Karpas-422 (cell line): ENCODE results near the gene AP3D1. TPM values are rescaled to one million over a fixed set of nuclear protein-coding genes. Genes with fewer than 3 reads are reported as not detected.
"Not testable (repeated sequence)": the region's sequence is repeated elsewhere in the genome, so short reads cannot be mapped to it uniquely, and the experiment has no call there.

Experiments used
- DNase-seq: peaks from one replicate; pipeline ENCODE4 v3.0.0-alpha.2; 2015
- H2AFZ ChIP-seq: fragments of 200-600 bp; sonication (generic); 2 replicates; pipeline ENCODE4 v1.6.1; 2014; ENCODE audit warnings: antibody characterized with exemption, low read length, mixed read lengths
- H3K27ac ChIP-seq: fragments of 200-600 bp; sonication (generic); 2 replicates; pipeline ENCODE4 v1.5.1; 2014; ENCODE audit warnings: mild to moderate bottlenecking, low read length, moderate library complexity
- H3K27me3 ChIP-seq: fragments of 200-600 bp; sonication (generic); 2 replicates; pipeline ENCODE4 v1.6.1; 2014; ENCODE audit warnings: low read length, mixed read lengths
- H3K36me3 ChIP-seq: fragments of 200-600 bp; sonication (generic); 2 replicates; pipeline ENCODE4 v1.6.1; 2014; ENCODE audit warnings: low read length, mixed read lengths; ENCODE audit not compliant: insufficient read depth
- H3K4me1 ChIP-seq: fragments of 200-600 bp; sonication (generic); 2 replicates; pipeline ENCODE4 v1.6.1; 2014; ENCODE audit warnings: mild to moderate bottlenecking, low read length, mixed read lengths
- H3K4me2 ChIP-seq: fragments of 200-600 bp; sonication (generic); 2 replicates; pipeline ENCODE4 v1.6.1; 2014; ENCODE audit warnings: low read length, low read depth, mild to moderate bottlenecking; ENCODE audit not compliant: poor library complexity, severe bottlenecking
- H3K4me3 ChIP-seq: fragments of 200-600 bp; sonication (generic); 2 replicates; pipeline ENCODE4 v1.5.1; 2014; ENCODE audit warnings: mild to moderate bottlenecking, antibody characterized with exemption, low read length, mixed read lengths
- H3K79me2 ChIP-seq: fragments of 200-600 bp; sonication (generic); 2 replicates; pipeline ENCODE4 v1.6.1; 2014; ENCODE audit warnings: mild to moderate bottlenecking, low read length, mixed read lengths
- H3K9ac ChIP-seq: fragments of 200-600 bp; sonication (generic); 2 replicates; pipeline ENCODE4 v1.6.0; 2014; ENCODE audit warnings: low read length
- H3K9me2 ChIP-seq: fragments of 200-600 bp; sonication (generic), shearing (Covaris generic); replicated peaks from 2 replicates; pipeline ENCODE4 v1.6.0; 2014; ENCODE audit warnings: mild to moderate bottlenecking, low read length, moderate library complexity; ENCODE audit not compliant: insufficient read depth
- H3K9me3 ChIP-seq: fragments of 300-700, 200-600 bp; sonication (generic); 2 replicates; pipeline ENCODE4 v1.6.1; 2014; ENCODE audit warnings: low read length, mixed read lengths
- H4K20me1 ChIP-seq: fragments of 200-600 bp; sonication (generic); 2 replicates; pipeline ENCODE4 v1.6.1; 2014; ENCODE audit warnings: mild to moderate bottlenecking, antibody characterized with exemption, low read length, low read depth; ENCODE audit not compliant: insufficient read depth
- total RNA-seq: library from RNA; depleted of rRNA; stranded (reverse); fragments of >200 nt; shearing (Covaris generic); gene quantifications from 2 replicates; pipeline ENCODE4 v1.2.3, GENCODE V29; 2014; ENCODE audit warnings: low replicate concordance

AP3D1 gene
- total RNA-seq, 1 experiment from 2014 or later = 82.3 TPM

GRCh38 chr19:2129892-2130770 lies 21.2 kb downstream of the AP3D1 start:
- no peak overlapping the region for H3K9ac ChIP-seq

DNA sequence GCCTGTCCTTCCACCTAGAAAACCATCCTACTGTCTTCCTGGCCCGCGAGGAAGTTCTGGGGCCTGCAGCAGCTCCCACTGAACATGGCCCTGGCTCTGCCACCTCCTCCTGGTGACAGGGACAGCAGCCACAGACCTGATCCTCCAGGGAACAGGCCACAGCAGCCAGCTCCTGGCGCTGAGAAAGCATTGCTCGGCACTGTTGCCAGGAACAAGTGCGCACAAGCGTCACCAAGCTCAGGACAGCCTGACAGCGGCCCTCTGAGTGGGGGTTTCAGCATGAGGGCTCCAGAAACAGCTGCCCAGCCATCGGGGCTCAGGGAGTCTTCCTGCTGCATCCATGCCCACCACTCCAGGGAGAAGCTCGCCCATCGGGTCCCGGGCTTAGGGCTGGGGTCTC lies 21.9 kb downstream of the AP3D1 start:
- no peaks in the 10 kb centered on the region for H3K9me3 ChIP-seq
- 0 out of 2 replicates have a peak, but pooled peaks cover 18% of the 10 kb centered on the region for H4K20me1 ChIP-seq
- no peak overlapping the region for H3K4me2 ChIP-seq
- no peak for DNase-seq
- no peaks in the 10 kb centered on the region for H3K9me2 ChIP-seq
- no peak overlapping the region for H3K9ac ChIP-seq
- no peak overlapping the region for H3K27ac ChIP-seq
- H3K4me3 ChIP-seq = no peak overlapping the region
- no peaks in the 10 kb centered on the region for H3K36me3 ChIP-seq
- H2AFZ ChIP-seq = no peak overlapping the region
- H3K79me2 ChIP-seq = peaks cover 15% of the 10 kb centered on the region; the same call in 1 of the 2 replicates
- no peaks in the 10 kb centered on the region for H3K27me3 ChIP-seq
- H3K4me1 ChIP-seq = no peaks in the 10 kb centered on the region

More at GRCh38 chr19:2129892-2130770, 21.2 kb downstream of the AP3D1 start:
- Histone ChIP-seq H4K20me1 (0 out of 2 replicates have a peak, but pooled peaks cover 18% of the 10 kb centered on the region), H3K27me3 (no peaks in the 10 kb centered on the region), H3K27ac (no peak overlapping the region), H2AFZ (no peak overlapping the region), H3K9me3 (no peaks in the 10 kb centered on the region), H3K4me1 (no peaks in the 10 kb centered on the region), H3K9me2 (no peaks in the 10 kb centered on the region), H3K36me3 (no peaks in the 10 kb centered on the region), H3K79me2 (peaks cover 15% of the 10 kb centered on the region; the same call in 1 of the 2 replicates), H3K4me2 (no peak overlapping the region), H3K4me3 (no peak overlapping the region)
- DNase-seq = no peak

DNA sequence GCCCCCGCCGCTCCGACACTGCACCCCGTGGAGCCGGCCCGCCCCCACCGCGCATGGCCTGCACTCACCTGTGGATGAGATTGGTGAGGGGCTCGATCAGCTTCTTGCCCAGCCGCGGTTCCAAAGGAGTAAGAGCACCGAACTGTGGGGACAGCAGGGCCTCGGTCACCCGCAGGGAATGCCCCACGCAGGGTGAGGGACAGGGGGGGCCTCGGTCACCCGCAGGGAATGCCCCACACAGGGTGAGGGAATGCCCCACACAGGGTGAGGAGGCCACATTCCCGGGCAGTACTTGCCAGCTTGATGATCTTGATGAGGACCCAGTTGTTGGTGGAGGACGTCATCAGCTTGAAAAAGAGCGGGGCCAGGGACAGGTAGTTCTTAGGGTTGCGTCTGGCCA lies 22.3 kb downstream of the AP3D1 start:
- no peak overlapping the region for H3K27ac ChIP-seq
- H3K4me2 ChIP-seq = no peak overlapping the region
- H3K4me1 ChIP-seq = no peaks in the 10 kb centered on the region
- no peaks in the 10 kb centered on the region for H3K36me3 ChIP-seq
- DNase-seq = no peak
- no peaks in the 10 kb centered on the region for H3K9me2 ChIP-seq
- 0 out of 2 replicates have a peak, but pooled peaks cover 18% of the 10 kb centered on the region for H4K20me1 ChIP-seq
- no peak overlapping the region for H3K9ac ChIP-seq
- H3K9me3 ChIP-seq = no peaks in the 10 kb centered on the region
- no peak overlapping the region for H3K4me3 ChIP-seq
- no peaks in the 10 kb centered on the region for H3K27me3 ChIP-seq
- H2AFZ ChIP-seq = no peak overlapping the region
- H3K79me2 ChIP-seq = peaks cover 15% of the 10 kb centered on the region; the same call in 1 of the 2 replicates

GRCh38 chr19:2128252-2128651 lies 23.1 kb downstream of the AP3D1 start:
- H3K36me3 ChIP-seq = not testable (repeated sequence)

GRCh38 chr19:2127758-2128157 lies 23.6 kb downstream of the AP3D1 start:
- H3K27ac ChIP-seq = no peak overlapping the region
- no peak overlapping the region for H3K9ac ChIP-seq
- no peaks in the 10 kb centered on the region for H3K4me1 ChIP-seq
- no peaks in the 10 kb centered on the region for H3K9me2 ChIP-seq
- no peaks in the 10 kb centered on the region for H3K27me3 ChIP-seq
- H4K20me1 ChIP-seq = 0 out of 2 replicates have a peak, but pooled peaks cover 18% of the 10 kb centered on the region
- H3K9me3 ChIP-seq = no peaks in the 10 kb centered on the region
- H2AFZ ChIP-seq = no peak overlapping the region
- no peak overlapping the region for H3K4me3 ChIP-seq
- H3K4me2 ChIP-seq = no peak overlapping the region
- peaks cover 15% of the 10 kb centered on the region; the same call in 1 of the 2 replicates for H3K79me2 ChIP-seq
- no peaks in the 10 kb centered on the region for H3K36me3 ChIP-seq
- no peak for DNase-seq

More at GRCh38 chr19:2128252-2128651, 23.1 kb downstream of the AP3D1 start:
- H3K79me2 ChIP-seq = peaks cover 15% of the 10 kb centered on the region; the same call in 1 of the 2 replicates
- H2AFZ ChIP-seq, H3K27me3 ChIP-seq, H3K9me3 ChIP-seq, H3K27ac ChIP-seq, H3K9ac ChIP-seq, DNase-seq, H3K4me3 ChIP-seq, H3K4me1 ChIP-seq, H3K4me2 ChIP-seq, H3K9me2 ChIP-seq: not testable (repeated sequence)
- 0 out of 2 replicates have a peak, but pooled peaks cover 18% of the 10 kb centered on the region for H4K20me1 ChIP-seq

DNA sequence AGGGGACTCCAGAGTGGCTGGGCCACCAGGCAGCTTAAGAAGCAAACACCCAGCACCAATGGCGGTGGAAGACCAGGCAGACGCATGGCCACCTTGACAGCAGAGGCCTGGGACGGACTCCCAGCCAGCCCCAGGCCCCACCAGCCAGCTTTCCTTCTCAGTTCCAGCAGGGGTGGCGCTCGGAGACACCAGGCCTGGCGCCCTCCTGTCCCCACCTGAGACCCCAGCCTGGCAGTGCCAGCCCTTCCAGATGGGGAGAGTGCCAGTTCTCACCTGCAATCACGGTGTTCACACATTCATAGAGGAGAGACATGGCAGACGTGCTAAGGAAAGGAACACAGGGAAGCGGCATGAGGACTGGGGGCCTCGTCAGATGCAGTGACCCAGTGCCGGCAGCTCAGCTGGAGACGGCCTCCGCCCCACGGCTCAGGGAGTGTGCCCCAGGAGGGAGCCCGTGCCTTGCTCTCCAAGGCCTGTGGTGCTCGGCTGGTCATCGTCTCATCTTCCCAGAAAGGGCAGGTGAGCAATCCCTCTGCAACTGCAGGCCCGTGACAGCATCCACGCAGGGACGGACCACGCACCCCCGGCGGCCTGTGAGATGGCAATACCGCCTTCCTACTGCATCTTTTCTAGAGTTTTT lies 24.4 kb downstream of the AP3D1 start:
- no peak for DNase-seq

GRCh38 chr19:2123682-2124387 lies 27.5 kb downstream of the AP3D1 start:
- Histone ChIP-seq H3K9ac (no peak overlapping the region), H3K27ac (no peak overlapping the region), H3K9me3 (no peaks in the 10 kb centered on the region), H3K4me3 (no peak overlapping the region), H4K20me1 (no peaks in the 10 kb centered on the region), H3K9me2 (no peaks in the 10 kb centered on the region), H3K79me2 (no peaks in the 10 kb centered on the region), H2AFZ (no peak overlapping the region), H3K36me3 (peaks cover 4% of the 10 kb centered on the region; the same call in 1 of the 2 replicates), H3K4me2 (no peak overlapping the region), H3K4me1 (no peaks in the 10 kb centered on the region), H3K27me3 (no peaks in the 10 kb centered on the region)
- DNase-seq = no peak

More for the DNA sequence above, 24.4 kb downstream of the AP3D1 start:
- Histone ChIP-seq H3K27ac (no peak overlapping the region), H3K79me2 (0 out of 2 replicates have a peak, but pooled peaks cover 9% of the 10 kb centered on the region), H2AFZ (no peak overlapping the region), H3K4me3 (no peak overlapping the region), H3K9me2 (no peaks in the 10 kb centered on the region), H3K9ac (no peak overlapping the region), H3K4me2 (no peak overlapping the region), H3K9me3 (no peaks in the 10 kb centered on the region), H4K20me1 (0 out of 2 replicates have a peak, but pooled peaks cover 18% of the 10 kb centered on the region), H3K36me3 (no peaks in the 10 kb centered on the region), H3K27me3 (no peaks in the 10 kb centered on the region), H3K4me1 (no peaks in the 10 kb centered on the region)
